Activated T-helper 17 cell treated with anti-CD3 and anti-CD28 coated beads, Interleukin-2, amount 50 U/mL, for 72 hours (primary cell): ENCODE data around the gene TRIP13. TPM values are rescaled to one million over a fixed set of nuclear protein-coding genes. Genes with fewer than 3 reads are reported as not detected.
"Not testable (repeated sequence)": the region's sequence is repeated elsewhere in the genome, so short reads cannot be mapped to it uniquely, and the experiment has no call there.

Experiments used
- ATAC-seq: fragments of 150-1000 bp; cut with Tn5 transposase; replicated peaks from 2 replicates; pipeline ENCODE4 v1.10.0; 2021; ENCODE audit warnings: mild to moderate bottlenecking, moderate library complexity
- H3K27ac Mint-ChIP-seq: one replicate; pipeline ENCODE4 v1.8.0; 2022; ENCODE audit warnings: mixed read lengths
- H3K27me3 Mint-ChIP-seq: one replicate; pipeline ENCODE4 v1.8.0; 2022; ENCODE audit warnings: mixed read lengths
- H3K36me3 Mint-ChIP-seq: one replicate; pipeline ENCODE4 v1.8.0; 2022; ENCODE audit warnings: low read depth, mild to moderate bottlenecking, mixed read lengths
- H3K4me1 Mint-ChIP-seq: one replicate; pipeline ENCODE4 v1.8.0; 2022; ENCODE audit warnings: mixed read lengths
- H3K4me3 Mint-ChIP-seq: one replicate; pipeline ENCODE4 v1.8.0; 2022; ENCODE audit warnings: mild to moderate bottlenecking, mixed read lengths
- H3K9me3 Mint-ChIP-seq: one replicate; pipeline ENCODE4 v1.8.0; 2022; ENCODE audit warnings: mixed read lengths
- total RNA-seq, 2 donors: library from RNA; stranded (reverse); gene quantifications; one replicate each; pipeline ENCODE4 v1.2.3, GENCODE V29; 2022

The TRIP13 gene, protein sequence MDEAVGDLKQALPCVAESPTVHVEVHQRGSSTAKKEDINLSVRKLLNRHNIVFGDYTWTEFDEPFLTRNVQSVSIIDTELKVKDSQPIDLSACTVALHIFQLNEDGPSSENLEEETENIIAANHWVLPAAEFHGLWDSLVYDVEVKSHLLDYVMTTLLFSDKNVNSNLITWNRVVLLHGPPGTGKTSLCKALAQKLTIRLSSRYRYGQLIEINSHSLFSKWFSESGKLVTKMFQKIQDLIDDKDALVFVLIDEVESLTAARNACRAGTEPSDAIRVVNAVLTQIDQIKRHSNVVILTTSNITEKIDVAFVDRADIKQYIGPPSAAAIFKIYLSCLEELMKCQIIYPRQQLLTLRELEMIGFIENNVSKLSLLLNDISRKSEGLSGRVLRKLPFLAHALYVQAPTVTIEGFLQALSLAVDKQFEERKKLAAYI
- 10 to 100 TPM; 18.3 to 45.0 TPM for total RNA-seq

GRCh38 chr5:892394-893136 lies at the start of gene TRIP13, which contains the start of gene BRD9:
Gene TRIP13 (plus strand): TSS chr5:892884. CDS start chr5:892999, 115 bp downstream.
Gene BRD9 (minus strand): TSS chr5:892801. CDS start chr5:892657, 144 bp downstream.
- Mint-ChIP-seq H3K4me1 (peaks cover 13% of the 10 kb centered on the region), H3K9me3 (no peaks in the 10 kb centered on the region), H3K4me3 (peak within 1 kb of the TSS; percentile 94), H3K27me3 (no peaks in the 10 kb centered on the region), H3K36me3 (peaks cover 57% of the 10 kb centered on the region), H3K27ac (peak within 1 kb of the TSS; percentile 93)
- ATAC-seq: peak; percentile 99

DNA sequence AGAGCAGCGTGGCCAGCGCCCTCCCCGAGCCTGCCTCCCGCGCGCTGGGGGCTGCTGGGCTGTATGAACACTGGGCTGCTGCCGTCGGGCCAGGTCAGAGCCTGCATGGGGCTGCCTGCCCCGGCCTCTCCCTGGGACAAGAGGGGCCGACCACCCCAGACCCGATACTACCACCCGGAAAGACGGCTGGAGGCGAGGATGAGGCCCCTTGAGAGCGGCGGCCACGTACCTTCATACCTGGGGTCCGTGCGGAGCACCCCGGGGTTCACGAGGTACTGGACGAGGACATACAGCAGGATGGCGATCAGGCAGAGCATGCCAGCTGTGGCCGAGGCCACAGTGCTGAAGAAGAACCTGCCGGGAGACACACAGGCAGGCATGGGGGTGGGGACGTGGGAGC lies 49.3 kb upstream of the TRIP13 start:
- not testable (repeated sequence) for H3K36me3 Mint-ChIP-seq, H3K9me3 Mint-ChIP-seq, H3K4me3 Mint-ChIP-seq, ATAC-seq, H3K27ac Mint-ChIP-seq, H3K4me1 Mint-ChIP-seq, H3K27me3 Mint-ChIP-seq

- not testable (repeated sequence) for H3K4me1 Mint-ChIP-seq, H3K36me3 Mint-ChIP-seq, H3K4me3 Mint-ChIP-seq, H3K9me3 Mint-ChIP-seq, H3K27ac Mint-ChIP-seq, H3K27me3 Mint-ChIP-seq, ATAC-seq
Measured at GRCh38 chr5:843926-844325, 48.8 kb upstream of the TRIP13 start.

GRCh38 chr5:844426-844825 lies 48.3 kb upstream of the TRIP13 start:
- H3K4me3 Mint-ChIP-seq, H3K36me3 Mint-ChIP-seq, H3K9me3 Mint-ChIP-seq, H3K4me1 Mint-ChIP-seq, H3K27ac Mint-ChIP-seq, ATAC-seq, H3K27me3 Mint-ChIP-seq: not testable (repeated sequence)

GRCh38 chr5:845031-845675 lies 47.5 kb upstream of the TRIP13 start:
- not testable (repeated sequence) for H3K4me3 Mint-ChIP-seq, H3K4me1 Mint-ChIP-seq, H3K9me3 Mint-ChIP-seq, ATAC-seq, H3K36me3 Mint-ChIP-seq, H3K27me3 Mint-ChIP-seq, H3K27ac Mint-ChIP-seq

GRCh38 chr5:845676-846601 lies 46.7 kb upstream of the TRIP13 start:
- H3K4me3 Mint-ChIP-seq, H3K27me3 Mint-ChIP-seq, H3K4me1 Mint-ChIP-seq, H3K36me3 Mint-ChIP-seq, H3K9me3 Mint-ChIP-seq: not testable (repeated sequence)
- peak; percentile 73 for ATAC-seq
- H3K27ac Mint-ChIP-seq: peak overlapping the region; percentile 32

DNA sequence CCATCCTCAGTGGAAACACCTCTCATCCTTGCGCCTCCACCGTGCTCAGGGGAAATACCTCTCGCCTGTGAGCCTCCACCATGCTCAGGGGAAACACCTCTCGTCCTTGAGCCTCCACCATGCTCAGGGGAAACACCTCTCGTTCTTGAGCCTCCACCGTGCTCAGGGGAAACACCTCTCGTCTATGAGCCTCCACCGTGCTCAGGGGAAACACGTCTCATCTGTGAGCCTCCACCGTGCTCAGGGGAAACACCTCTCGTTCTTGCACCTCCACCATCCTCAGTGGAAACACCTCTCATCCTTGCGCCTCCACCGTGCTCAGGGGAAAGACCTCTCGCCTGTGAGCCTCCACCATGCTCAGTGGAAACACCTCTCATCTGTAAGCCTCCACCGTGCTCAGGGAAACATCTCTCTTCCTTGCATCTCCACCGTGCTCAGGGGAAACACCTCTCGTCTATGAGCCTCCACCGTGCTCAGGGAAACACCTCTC lies 46.0 kb upstream of the TRIP13 start:
- not testable (repeated sequence) for H3K4me1 Mint-ChIP-seq, H3K36me3 Mint-ChIP-seq, H3K9me3 Mint-ChIP-seq, H3K27me3 Mint-ChIP-seq, H3K4me3 Mint-ChIP-seq
- peak overlapping the region; percentile 32 for H3K27ac Mint-ChIP-seq
- peak; percentile 83 for ATAC-seq

DNA sequence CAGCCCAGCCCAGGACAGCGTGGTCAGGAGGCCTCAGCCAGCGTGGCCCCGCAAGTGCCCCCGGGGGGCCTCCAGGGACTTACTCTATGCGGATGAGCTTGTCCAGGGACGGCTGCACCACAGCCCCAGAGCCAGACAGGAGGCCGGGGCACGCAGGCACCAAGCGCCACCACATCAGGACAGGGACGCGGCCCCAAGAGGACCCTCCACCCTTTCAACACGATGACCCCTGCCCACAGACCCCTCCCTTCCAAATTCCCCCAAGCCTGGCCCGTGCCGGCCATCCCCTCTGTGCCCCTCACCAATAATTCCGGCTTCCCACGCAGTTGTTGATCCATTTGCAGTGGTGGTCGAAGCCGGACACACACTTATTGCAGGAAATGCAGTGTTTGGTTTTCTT lies 45.5 kb upstream of the TRIP13 start:
- not testable (repeated sequence) for H3K27me3 Mint-ChIP-seq, H3K4me3 Mint-ChIP-seq, ATAC-seq, H3K9me3 Mint-ChIP-seq, H3K4me1 Mint-ChIP-seq, H3K36me3 Mint-ChIP-seq
- H3K27ac Mint-ChIP-seq: peak overlapping the region; percentile 32

- H3K27ac Mint-ChIP-seq, H3K4me1 Mint-ChIP-seq, H3K9me3 Mint-ChIP-seq, H3K36me3 Mint-ChIP-seq, ATAC-seq, H3K27me3 Mint-ChIP-seq, H3K4me3 Mint-ChIP-seq: not testable (repeated sequence)
Measured at GRCh38 chr5:847736-848135, 44.9 kb upstream of the TRIP13 start.

DNA sequence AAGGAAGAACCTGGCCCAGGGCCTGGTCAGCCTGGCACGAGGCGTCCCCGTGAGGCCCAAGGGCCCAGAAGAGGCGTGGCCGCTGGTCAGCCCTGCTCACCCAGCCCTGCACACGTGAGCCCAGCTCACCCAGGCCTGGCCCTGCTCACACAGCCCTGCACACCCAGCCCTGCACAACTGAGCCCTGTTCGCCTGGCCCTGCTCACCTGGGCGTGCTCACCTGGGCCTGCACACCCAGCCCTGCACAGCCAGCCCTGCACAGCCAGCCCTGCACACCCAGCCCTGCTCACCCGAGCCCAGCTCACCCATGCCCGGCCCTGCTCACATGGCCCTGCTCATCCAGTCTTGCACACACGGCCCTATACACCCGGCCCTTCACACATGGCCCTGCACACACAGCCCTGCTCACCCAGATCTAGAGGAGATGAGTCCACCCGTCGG lies 44.0 kb upstream of the TRIP13 start:
- peaks cover 6% of the 10 kb centered on the region for H3K27me3 Mint-ChIP-seq

DNA sequence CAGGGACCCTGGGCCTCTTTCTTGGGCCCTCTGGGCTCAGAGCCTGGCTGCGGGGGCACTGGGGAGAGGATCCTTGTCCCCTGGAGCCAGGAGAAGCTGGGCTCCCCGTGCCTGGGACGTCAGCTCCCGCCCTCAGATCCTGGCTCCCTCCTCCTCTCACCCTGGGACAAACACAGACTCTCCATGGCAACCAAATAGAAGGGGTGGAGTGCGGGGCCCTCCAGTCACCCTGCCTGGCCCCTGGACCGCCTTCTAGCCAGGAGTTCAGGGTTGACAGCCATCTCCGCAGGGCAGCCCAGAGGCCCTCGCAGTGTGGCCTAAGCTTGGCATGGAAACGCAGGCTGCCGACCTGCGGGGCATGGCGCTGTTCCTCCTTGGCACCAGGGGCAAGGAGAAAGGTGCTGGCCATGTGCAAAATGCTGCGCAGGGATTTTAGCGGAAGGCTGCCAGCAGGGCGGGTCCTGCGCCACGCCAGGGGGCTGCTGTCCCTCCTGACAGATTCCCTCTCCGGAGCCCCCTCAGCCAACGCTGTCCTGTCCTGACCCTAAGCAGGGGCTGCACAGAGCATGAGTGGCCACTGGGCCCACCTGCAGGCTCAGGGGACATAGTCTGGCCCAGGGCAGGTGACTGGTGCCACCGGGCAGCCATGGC lies 42.9 kb upstream of the TRIP13 start:
- H3K4me3 Mint-ChIP-seq: no peak overlapping the region
- no peak for ATAC-seq
- H3K4me1 Mint-ChIP-seq: peaks cover 8% of the 10 kb centered on the region
- H3K36me3 Mint-ChIP-seq: no peaks in the 10 kb centered on the region
- peaks cover 6% of the 10 kb centered on the region for H3K27me3 Mint-ChIP-seq
- no peaks in the 10 kb centered on the region for H3K9me3 Mint-ChIP-seq
- no peak overlapping the region for H3K27ac Mint-ChIP-seq

More for the DNA sequence above, 44.0 kb upstream of the TRIP13 start:
- no peak overlapping the region for H3K27ac Mint-ChIP-seq
- H3K4me3 Mint-ChIP-seq: no peak overlapping the region
- no peaks in the 10 kb centered on the region for H3K36me3 Mint-ChIP-seq
- H3K9me3 Mint-ChIP-seq: no peaks in the 10 kb centered on the region
- peaks cover 8% of the 10 kb centered on the region for H3K4me1 Mint-ChIP-seq
- no peak for ATAC-seq

- Mint-ChIP-seq H3K9me3 (no peaks in the 10 kb centered on the region), H3K4me1 (peaks cover 8% of the 10 kb centered on the region), H3K27me3 (peaks cover 6% of the 10 kb centered on the region)
Measured at GRCh38 chr5:850511-851006, 42.1 kb upstream of the TRIP13 start, which contains the start of gene ZDHHC11. Gene ZDHHC11 (minus strand): TSS chr5:850986. CDS start chr5:850602, 384 bp downstream.

DNA sequence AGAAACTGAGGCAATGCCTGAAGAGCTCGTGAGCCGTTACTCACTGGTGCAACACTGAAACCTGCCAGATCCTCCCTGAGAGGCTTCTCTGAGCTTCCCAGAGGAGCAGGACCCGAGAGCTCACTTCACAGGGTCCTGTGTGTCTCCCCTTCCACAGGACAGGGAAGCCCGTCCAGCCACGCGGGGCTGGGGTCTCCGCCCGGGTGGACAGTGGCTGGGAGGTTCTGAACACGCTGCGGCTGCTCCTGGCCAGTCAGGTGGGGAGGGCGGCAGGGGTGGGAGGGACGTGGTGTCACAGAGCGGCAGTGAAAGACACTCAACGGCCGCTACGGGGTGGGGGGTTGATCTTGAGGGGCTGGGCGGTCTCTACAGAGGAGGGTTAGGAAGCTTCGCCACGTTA lies 41.6 kb upstream of the TRIP13 start:
- Mint-ChIP-seq H3K36me3 (no peaks in the 10 kb centered on the region), H3K4me3 (no peak overlapping the region), H3K4me1 (peaks cover 8% of the 10 kb centered on the region), H3K9me3 (no peaks in the 10 kb centered on the region), H3K27ac (no peak overlapping the region), H3K27me3 (peaks cover 6% of the 10 kb centered on the region)
- no peak for ATAC-seq

More at GRCh38 chr5:850511-851006, 42.1 kb upstream of the TRIP13 start, which contains the start of gene ZDHHC11:
- Mint-ChIP-seq H3K27ac (no peak within 1 kb of the TSS), H3K36me3 (no peaks in the 10 kb centered on the region), H3K4me3 (no peak within 1 kb of the TSS)
- ATAC-seq: no peak
